K562 (cell line): ENCODE results near the gene EIF4G1. TPM values are rescaled to one million over a fixed set of nuclear protein-coding genes. Genes with fewer than 3 reads are reported as not detected.

Experiments used
- ATAC-seq: fragments of 200-7000 bp; cut with Tn5 transposase; 3 replicates; pipeline ENCODE4 v1.9.1; 2020; ENCODE audit warnings: moderate library complexity
- BruUV-seq: library from RNA; stranded (reverse); fragments of 400-500 nt; replicated peaks from 2 replicates; lab custom pipeline; 2021; lab: Mats Ljungman, UMichigan
- CTCF ChIA-PET: fragments of 300-600 bp; formaldehyde crosslinking; extraction: SDS; loops from one replicate; lab custom pipeline; 2021; ENCODE audit warnings: low intra/inter-chr PET ratio; lab: Yijun Ruan, JAX
- POLR2A ChIA-PET: fragments of 300-600, 350-650 bp; sonication (Branson Sonifier 250); formaldehyde crosslinking; extraction: SDS; loops from one replicate; lab custom pipeline; 2021; ENCODE audit warnings: antibody characterized with exemption, inconsistent platforms; lab: Yijun Ruan, JAX
- DNase-seq, 4 experiments: peaks; one replicate each; pipeline versions ENCODE4 v3.0.0 to v3.0.0-alpha.2; 2011 to 2018; ENCODE audit warnings: low spot score in 3 of 4, mixed read lengths in 3 of 4; ENCODE audit errors: extremely low read depth in 1 of 4
- FAIRE-seq: peaks from 2 replicates; lab custom pipeline; 2011; peaks lifted over from hg19 to GRCh38; lab: Jason Lieb, UNC
- H2AFZ ChIP-seq: 2 replicates; pipeline ENCODE4 v1.6.0; 2011; ENCODE audit warnings: low read depth, low read length, control low read depth, inconsistent platforms
- H3K27ac ChIP-seq: fragments of 200-600 bp; 3 replicates; pipeline ENCODE4 v1.8.0; 2011; ENCODE audit warnings: low read depth, mild to moderate bottlenecking, control low read depth, inconsistent platforms, low read length, moderate library complexity, mixed read lengths; ENCODE audit errors: extremely low read depth
- H3K27me3 ChIP-seq, 2 experiments: fragments of 300-600 bp in 1 of 2; 2 replicates in 1 of 2; 3 replicates in 1 of 2; pipeline versions ENCODE4 v1.6.0 to v1.8.0; 2011; ENCODE audit warnings: inconsistent platforms in 2 of 2, low read length in 2 of 2, mild to moderate bottlenecking in 1 of 2, mixed read lengths in 1 of 2, moderate library complexity in 1 of 2; ENCODE audit not compliant: control insufficient read depth in 2 of 2, insufficient read depth in 2 of 2
- H3K36me3 ChIP-seq: fragments of 300-600 bp; 3 replicates; pipeline ENCODE4 v1.8.0; 2011; ENCODE audit warnings: mild to moderate bottlenecking, low read length, inconsistent platforms; ENCODE audit not compliant: control insufficient read depth, insufficient read depth
- H3K4me1 ChIP-seq, 2 experiments: fragments of 200-600 bp in 1 of 2; replicated peaks in 1 of 2; 2 replicates in 1 of 2; 3 replicates in 1 of 2; pipeline versions ENCODE4 v1.5.1 to v1.8.0; 2011; ENCODE audit warnings: inconsistent platforms in 2 of 2, low read length in 2 of 2, mild to moderate bottlenecking in 1 of 2, mixed read lengths in 1 of 2, moderate library complexity in 1 of 2; ENCODE audit not compliant: control insufficient read depth in 2 of 2, insufficient read depth in 2 of 2
- H3K4me2 ChIP-seq: 2 replicates; pipeline ENCODE4 v1.6.1; 2011; ENCODE audit warnings: low read length, control low read depth, inconsistent platforms, mixed read lengths; ENCODE audit not compliant: insufficient read depth
- H3K4me3 ChIP-seq: fragments of 200-600 bp; sonication (generic), shearing (Covaris generic); 2 replicates; pipeline ENCODE4 v1.5.1; 2016; ENCODE audit warnings: control low read depth, inconsistent platforms
- H3K79me2 ChIP-seq: fragments of 200-600 bp; 3 replicates; pipeline ENCODE4 v1.8.0; 2011; ENCODE audit warnings: low read length, inconsistent platforms; ENCODE audit not compliant: control insufficient read depth, insufficient read depth
- H3K9ac ChIP-seq, 2 experiments: 2 replicates each; pipeline versions ENCODE4 v1.6.0 to v1.6.1; 2011; ENCODE audit warnings: low read depth in 2 of 2, low read length in 2 of 2, control low read depth in 1 of 2, inconsistent platforms in 1 of 2, mild to moderate bottlenecking in 1 of 2, mixed read lengths in 1 of 2; ENCODE audit not compliant: insufficient read depth in 1 of 2
- H3K9me1 ChIP-seq: one replicate; pipeline ENCODE4 v1.6.0; 2011; ENCODE audit warnings: inconsistent platforms, mild to moderate bottlenecking, low read length, moderate library complexity; ENCODE audit not compliant: control insufficient read depth, insufficient read depth
- H3K9me3 ChIP-seq: replicated peaks from 2 replicates; pipeline ENCODE4 v1.5.1; 2011; ENCODE audit warnings: low read depth, low read length, inconsistent platforms; ENCODE audit not compliant: control insufficient read depth, insufficient read depth
- H4K20me1 ChIP-seq: replicated peaks from 2 replicates; pipeline ENCODE4 v1.6.1; 2011; ENCODE audit warnings: low read length, inconsistent platforms, mixed read lengths; ENCODE audit not compliant: control insufficient read depth, insufficient read depth
- CBX3 ChIP-seq, 2 experiments: IDR thresholded peaks; 1 replicate in 1 of 2; 2 replicates in 1 of 2; pipeline ENCODE4 v1.6.1; 2012; ENCODE audit warnings: inconsistent platforms in 2 of 2, low read length in 2 of 2, borderline replicate concordance in 1 of 2, control low read depth in 1 of 2
- KLF1 ChIP-seq: fragments of 450-650 bp; IDR thresholded peaks from 2 replicates; pipeline ENCODE4 v1.6.1; 2016; ENCODE audit warnings: missing genetic modification characterization, missing compliant biosample characterization
- TAF1 ChIP-seq: IDR thresholded peaks from 2 replicates; pipeline ENCODE4 v1.6.1; 2011; ENCODE audit warnings: mild to moderate bottlenecking, low read length, moderate library complexity; ENCODE audit not compliant: insufficient read depth, control insufficient read depth, severe bottlenecking; ENCODE audit errors: extremely low read depth
- TARDBP ChIP-seq: fragments of 450-650 bp; IDR thresholded peaks from 2 replicates; pipeline ENCODE4 v1.6.1; 2016
- XRCC5 ChIP-seq: fragments of 200-400 bp; formaldehyde crosslinking; IDR thresholded peaks from 2 replicates; pipeline ENCODE4 v1.6.1; 2017; ENCODE audit warnings: low read depth, mild to moderate bottlenecking, low read length
- ZC3H11A ChIP-seq: IDR thresholded peaks from 2 replicates; pipeline ENCODE4 v1.6.1; 2012; ENCODE audit warnings: low read depth, low read length, improper control_type of control experiment
- ZNF133 ChIP-seq: fragments of 250-450 bp; sonication (Bioruptor Pico); IDR thresholded peaks from 2 replicates; pipeline ENCODE4 v1.4.0; 2020; ENCODE audit warnings: mild to moderate bottlenecking
- ZNF444 ChIP-seq: fragments of 250-450 bp; sonication (Bioruptor Pico); IDR thresholded peaks from 2 replicates; pipeline ENCODE4 v1.4.0; 2020; ENCODE audit warnings: mild to moderate bottlenecking, moderate library complexity
- WGBS: fragments of 100-300 bp; shearing (Covaris generic); methylation state at CpG from one replicate; pipeline ENCODE4 v1.1.6; 2016; ENCODE audit warnings: low coverage, mixed read lengths; ENCODE audit not compliant: insufficient coverage; ENCODE audit errors: missing lambda C conversion rate; 5-methylcytosine and 5-hydroxymethylcytosine counted together
- in situ Hi-C: fragments of 300-500 bp; cut with MboI; formaldehyde crosslinking; loops from 4 replicates; pipeline ENCODE4 v1.15.0; 2018; ENCODE audit warnings: inconsistent platforms, mixed read lengths
- intact Hi-C: fragments of 100-400 bp; cut with micrococcal nuclease; formaldehyde crosslinking; loops from 2 replicates; pipeline ENCODE4 v1.14.2; 2022
- polyA plus RNA-seq, 8 experiments: library from polyadenylated mRNA; depleted of rRNA in 4 of 8; stranded (reverse) in 5 of 8; unstranded in 3 of 8; fragments of >200 nt; fragmentation: Nextera tagmentation in 2 of 8; fragmentation: Illumina TruSeq in 1 of 8; extraction: Ambion mirVana in 2 of 8; extraction: Trizol in 1 of 8; gene quantifications; 2 replicates each; pipeline versions ENCODE4 v1.2.1 to v1.2.3, GENCODE V29; 2011 to 2014; ENCODE audit warnings: inconsistent platforms in 1 of 8, missing spikeins in 1 of 8
- total RNA-seq, 7 experiments: library from RNA; depleted of rRNA in 6 of 7; stranded (reverse); fragments of >200 nt in 6 of 7; fragmentation: Illumina TruSeq in 2 of 7; extraction: Trizol in 2 of 7; gene quantifications; 2 replicates each; pipeline versions ENCODE4 v1.2.1 to v1.2.3, GENCODE V29; 2011 to 2021; ENCODE audit warnings: low replicate concordance in 1 of 7
- TF ChIP-seq, protein P1 (sequence below), 2 experiments: IDR thresholded peaks in 1 of 2; conservative IDR thresholded peaks in 1 of 2; 2 replicates each; pipeline ENCODE4 v1.6.1; 2016; ENCODE audit warnings: low read depth in 2 of 2, mild to moderate bottlenecking in 1 of 2, missing compliant biosample characterization in 1 of 2, missing genetic modification characterization in 1 of 2, moderate library complexity in 1 of 2
- TF ChIP-seq, protein P2 (sequence below), 3 experiments: fragments of 200-800 bp in 1 of 3; fragments of 250-450 bp in 1 of 3; fragments of 450-650 bp in 1 of 3; sonication (Bioruptor Pico) in 1 of 3; sonication (Bioruptor generic) in 1 of 3; formaldehyde crosslinking in 1 of 3; IDR thresholded peaks; 2 replicates each; pipeline versions ENCODE4 v1.6.1 to v1.8.0; 2016 to 2022; ENCODE audit warnings: mild to moderate bottlenecking in 2 of 3, missing genetic modification characterization in 2 of 3, missing compliant biosample characterization in 1 of 3, moderate library complexity in 1 of 3
- TF ChIP-seq, protein P3 (sequence below): fragments of 450-650 bp; IDR thresholded peaks from 2 replicates; pipeline ENCODE4 v1.6.1; 2016; ENCODE audit warnings: borderline replicate concordance

Gene EIF4G1
- total and polyA plus RNA-seq, 9 of the 15 experiments (the other 6 are each of a cell fraction or from before 2014, with no cell fraction given) = 4.6 to 505 (median 155) TPM

DNA sequence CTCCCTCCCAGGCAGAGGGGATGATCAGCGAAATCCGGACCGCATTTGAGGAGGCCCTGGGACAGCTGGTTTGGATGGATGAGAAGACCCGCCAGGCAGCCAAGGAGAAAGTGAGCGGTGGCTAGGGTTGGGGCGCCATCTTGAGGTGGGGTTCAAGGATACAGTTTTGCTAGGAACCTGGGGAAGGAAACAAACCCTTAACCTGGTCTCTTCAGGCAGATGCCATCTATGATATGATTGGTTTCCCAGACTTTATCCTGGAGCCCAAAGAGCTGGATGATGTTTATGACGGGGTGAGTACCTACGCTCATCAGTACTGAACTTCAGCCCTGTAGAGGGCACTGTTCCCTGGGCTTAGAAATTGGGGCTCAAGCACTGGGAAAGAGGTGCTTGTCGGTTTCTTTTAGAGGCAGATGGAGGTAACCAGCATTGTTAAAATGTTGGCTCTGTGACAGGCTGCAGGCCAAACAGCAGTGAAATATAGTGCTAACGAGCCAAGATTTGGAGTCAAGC, 24.9 kb upstream of the EIF4G1 start:
- no TSS peak for BruUV-seq
- no peaks in the 10 kb centered on the region for H3K36me3 ChIP-seq
- no peaks in the 10 kb centered on the region for H3K9me1 ChIP-seq
- intact Hi-C loops (loop anchor here (1.0 to 5.0 kb wide), 2 partner anchors 247 to 394 kb away; no protein-coding TSS in a partner anchor), in situ Hi-C loops (loop anchor here (5.0 kb wide), 1 partner anchor 397 kb away; no protein-coding TSS in a partner anchor)
- ATAC-seq (peak; percentile 90), DNase-seq (peak; percentile 75 to 82 (median 78)), FAIRE-seq (peak; percentile 94)
- ChIA-PET POLR2A (no interaction called here), CTCF (interaction anchor here (0.6 to 2.0 kb wide), 3 partner anchors 39 to 394 kb away, joined by 3 to 13 read pairs (median 8); partner anchors contain the start of gene EEF1AKMT4)
- 5% methylated on average over 10 of the region's 10 CpGs for WGBS
- H3K9ac ChIP-seq = no peak overlapping the region
- peaks cover 23 to 47% of the 10 kb centered on the region in 2 experiments for H3K27me3 ChIP-seq
- no peaks in the 10 kb centered on the region for H3K9me3 ChIP-seq
- no peak overlapping the region for H3K4me3 ChIP-seq
- peaks cover 0 to 12% of the 10 kb centered on the region in 2 experiments; a peak in 2 of 5 replicates for H3K4me1 ChIP-seq
- H2AFZ ChIP-seq = peak overlapping the region; percentile 13; the same call in 1 of the 2 replicates
- peaks cover 12% of the 10 kb centered on the region; the same call in 1 of the 2 replicates for H4K20me1 ChIP-seq
- H3K27ac ChIP-seq = no peak overlapping the region
- H3K4me2 ChIP-seq = no peak overlapping the region; the same call in 1 of the 2 replicates
- no peaks in the 10 kb centered on the region for H3K79me2 ChIP-seq
- TF ChIP-seq KLF1 (tag) (no peak), ZNF133 (no peak), XRCC5 (0 out of 2 replicates have a peak, but pooled peaks have one; percentile 54), TARDBP (no peak), ZNF444 (CRISPR knock-in tag) (no peak), ZC3H11A (no peak), CBX3 (IDR thresholded peaks at IDR 0.05; ENCODE audit: borderline replicate concordance in 1 of 2, low read length in 2 of 2) (peak in 1 of 2 experiments; percentile 61; a peak in 1 of 3 replicates), TAF1 (no peak)
- TF ChIP-seq, protein P1, sequence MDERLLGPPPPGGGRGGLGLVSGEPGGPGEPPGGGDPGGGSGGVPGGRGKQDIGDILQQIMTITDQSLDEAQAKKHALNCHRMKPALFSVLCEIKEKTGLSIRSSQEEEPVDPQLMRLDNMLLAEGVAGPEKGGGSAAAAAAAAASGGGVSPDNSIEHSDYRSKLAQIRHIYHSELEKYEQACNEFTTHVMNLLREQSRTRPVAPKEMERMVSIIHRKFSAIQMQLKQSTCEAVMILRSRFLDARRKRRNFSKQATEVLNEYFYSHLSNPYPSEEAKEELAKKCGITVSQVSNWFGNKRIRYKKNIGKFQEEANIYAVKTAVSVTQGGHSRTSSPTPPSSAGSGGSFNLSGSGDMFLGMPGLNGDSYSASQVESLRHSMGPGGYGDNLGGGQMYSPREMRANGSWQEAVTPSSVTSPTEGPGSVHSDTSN (CRISPR knock-in tag; IDR thresholded peaks at IDR 0.05; ENCODE audit: low read depth) = no peak
- TF ChIP-seq, protein P1 (tag; conservative IDR thresholded peaks at IDR 0.05; ENCODE audit: low read depth) = no peak
- TF ChIP-seq, protein P2, sequence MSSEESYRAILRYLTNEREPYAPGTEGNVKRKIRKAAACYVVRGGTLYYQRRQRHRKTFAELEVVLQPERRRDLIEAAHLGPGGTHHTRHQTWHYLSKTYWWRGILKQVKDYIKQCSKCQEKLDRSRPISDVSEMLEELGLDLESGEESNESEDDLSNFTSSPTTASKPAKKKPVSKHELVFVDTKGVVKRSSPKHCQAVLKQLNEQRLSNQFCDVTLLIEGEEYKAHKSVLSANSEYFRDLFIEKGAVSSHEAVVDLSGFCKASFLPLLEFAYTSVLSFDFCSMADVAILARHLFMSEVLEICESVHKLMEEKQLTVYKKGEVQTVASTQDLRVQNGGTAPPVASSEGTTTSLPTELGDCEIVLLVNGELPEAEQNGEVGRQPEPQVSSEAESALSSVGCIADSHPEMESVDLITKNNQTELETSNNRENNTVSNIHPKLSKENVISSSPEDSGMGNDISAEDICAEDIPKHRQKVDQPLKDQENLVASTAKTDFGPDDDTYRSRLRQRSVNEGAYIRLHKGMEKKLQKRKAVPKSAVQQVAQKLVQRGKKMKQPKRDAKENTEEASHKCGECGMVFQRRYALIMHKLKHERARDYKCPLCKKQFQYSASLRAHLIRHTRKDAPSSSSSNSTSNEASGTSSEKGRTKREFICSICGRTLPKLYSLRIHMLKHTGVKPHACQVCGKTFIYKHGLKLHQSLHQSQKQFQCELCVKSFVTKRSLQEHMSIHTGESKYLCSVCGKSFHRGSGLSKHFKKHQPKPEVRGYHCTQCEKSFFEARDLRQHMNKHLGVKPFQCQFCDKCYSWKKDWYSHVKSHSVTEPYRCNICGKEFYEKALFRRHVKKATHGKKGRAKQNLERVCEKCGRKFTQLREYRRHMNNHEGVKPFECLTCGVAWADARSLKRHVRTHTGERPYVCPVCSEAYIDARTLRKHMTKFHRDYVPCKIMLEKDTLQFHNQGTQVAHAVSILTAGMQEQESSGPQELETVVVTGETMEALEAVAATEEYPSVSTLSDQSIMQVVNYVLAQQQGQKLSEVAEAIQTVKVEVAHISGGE (CRISPR knock-in tag; IDR thresholded peaks at IDR 0.05) = 0 out of 6 replicates have a peak, but pooled peaks of 1 of the 3 experiments have one; percentile 35
- TF ChIP-seq, protein P3, sequence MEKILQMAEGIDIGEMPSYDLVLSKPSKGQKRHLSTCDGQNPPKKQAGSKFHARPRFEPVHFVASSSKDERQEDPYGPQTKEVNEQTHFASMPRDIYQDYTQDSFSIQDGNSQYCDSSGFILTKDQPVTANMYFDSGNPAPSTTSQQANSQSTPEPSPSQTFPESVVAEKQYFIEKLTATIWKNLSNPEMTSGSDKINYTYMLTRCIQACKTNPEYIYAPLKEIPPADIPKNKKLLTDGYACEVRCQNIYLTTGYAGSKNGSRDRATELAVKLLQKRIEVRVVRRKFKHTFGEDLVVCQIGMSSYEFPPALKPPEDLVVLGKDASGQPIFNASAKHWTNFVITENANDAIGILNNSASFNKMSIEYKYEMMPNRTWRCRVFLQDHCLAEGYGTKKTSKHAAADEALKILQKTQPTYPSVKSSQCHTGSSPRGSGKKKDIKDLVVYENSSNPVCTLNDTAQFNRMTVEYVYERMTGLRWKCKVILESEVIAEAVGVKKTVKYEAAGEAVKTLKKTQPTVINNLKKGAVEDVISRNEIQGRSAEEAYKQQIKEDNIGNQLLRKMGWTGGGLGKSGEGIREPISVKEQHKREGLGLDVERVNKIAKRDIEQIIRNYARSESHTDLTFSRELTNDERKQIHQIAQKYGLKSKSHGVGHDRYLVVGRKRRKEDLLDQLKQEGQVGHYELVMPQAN = no peak
